HG03520 (cell line): ENCODE data around the gene CD38.
"Not testable (repeated sequence)": the region's sequence is repeated elsewhere in the genome, so short reads cannot be mapped to it uniquely, and the experiment has no call there.

ENCODE experiments used
- ATAC-seq: cut with Tn5 transposase; IDR thresholded peaks from one replicate; pipeline ENCODE4 v1.9.1; 2021; ENCODE audit warnings: mild to moderate bottlenecking, moderate library complexity; ENCODE audit not compliant: unreplicated experiment

CD38 gene

DNA sequence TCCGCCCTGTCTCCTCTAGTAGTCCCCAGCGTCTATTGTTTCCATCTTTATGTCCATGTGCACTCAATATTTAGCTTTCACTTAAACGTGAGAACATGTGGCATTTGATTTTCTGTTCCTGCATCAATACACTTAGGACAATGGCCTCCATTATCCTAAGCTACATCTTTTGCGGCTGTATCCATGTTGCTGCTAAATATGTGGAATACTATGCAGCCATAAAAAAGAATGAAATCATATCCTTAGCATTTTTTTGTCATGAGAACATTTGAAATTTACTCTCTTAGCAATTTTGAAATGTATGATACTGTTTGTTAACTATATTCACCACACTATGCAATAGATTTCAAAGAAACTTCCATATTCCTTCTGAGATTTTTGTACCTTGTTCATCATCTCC is 19.8 kb upstream of the CD38 start:
- no peak for ATAC-seq

DNA sequence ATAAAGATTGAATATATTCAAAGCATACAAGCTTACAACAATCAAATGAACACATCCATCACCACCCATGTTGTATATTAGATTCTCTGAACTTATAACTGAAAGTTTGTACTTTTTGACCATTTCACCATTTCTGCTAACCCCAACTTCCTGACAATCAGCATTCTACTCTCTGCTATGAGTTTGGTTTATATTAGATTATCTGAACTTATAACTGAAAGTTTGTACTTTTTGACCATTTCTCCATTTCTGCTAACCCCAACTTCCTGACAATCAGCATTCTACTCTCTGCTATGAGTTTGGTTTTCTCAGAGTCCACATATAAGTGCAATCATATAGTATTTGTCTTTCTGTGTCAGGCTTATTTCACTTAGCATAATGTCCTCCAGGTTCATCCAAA is 15.7 kb upstream of the CD38 start:
- not testable (repeated sequence) for ATAC-seq

DNA sequence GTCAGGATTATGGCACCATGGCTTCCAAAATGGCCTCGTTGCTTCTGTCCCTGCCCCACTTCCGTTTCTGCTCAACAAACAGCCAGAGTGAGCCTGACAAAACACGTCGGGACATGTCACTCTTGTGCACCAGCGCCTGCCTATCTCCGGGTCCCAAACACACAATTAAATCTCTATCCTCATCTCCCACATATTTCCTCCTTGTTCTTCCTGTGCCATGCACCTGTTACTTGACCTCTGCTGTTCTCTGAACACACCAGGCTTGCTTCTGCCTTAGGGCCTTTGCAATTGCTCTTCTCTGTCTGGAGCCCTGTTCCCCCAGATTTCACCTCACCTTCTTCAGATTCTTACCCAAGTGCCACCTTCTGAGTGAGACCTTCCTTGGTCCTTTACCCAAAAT is 12.7 kb upstream of the CD38 start:
- ATAC-seq: no peak

DNA sequence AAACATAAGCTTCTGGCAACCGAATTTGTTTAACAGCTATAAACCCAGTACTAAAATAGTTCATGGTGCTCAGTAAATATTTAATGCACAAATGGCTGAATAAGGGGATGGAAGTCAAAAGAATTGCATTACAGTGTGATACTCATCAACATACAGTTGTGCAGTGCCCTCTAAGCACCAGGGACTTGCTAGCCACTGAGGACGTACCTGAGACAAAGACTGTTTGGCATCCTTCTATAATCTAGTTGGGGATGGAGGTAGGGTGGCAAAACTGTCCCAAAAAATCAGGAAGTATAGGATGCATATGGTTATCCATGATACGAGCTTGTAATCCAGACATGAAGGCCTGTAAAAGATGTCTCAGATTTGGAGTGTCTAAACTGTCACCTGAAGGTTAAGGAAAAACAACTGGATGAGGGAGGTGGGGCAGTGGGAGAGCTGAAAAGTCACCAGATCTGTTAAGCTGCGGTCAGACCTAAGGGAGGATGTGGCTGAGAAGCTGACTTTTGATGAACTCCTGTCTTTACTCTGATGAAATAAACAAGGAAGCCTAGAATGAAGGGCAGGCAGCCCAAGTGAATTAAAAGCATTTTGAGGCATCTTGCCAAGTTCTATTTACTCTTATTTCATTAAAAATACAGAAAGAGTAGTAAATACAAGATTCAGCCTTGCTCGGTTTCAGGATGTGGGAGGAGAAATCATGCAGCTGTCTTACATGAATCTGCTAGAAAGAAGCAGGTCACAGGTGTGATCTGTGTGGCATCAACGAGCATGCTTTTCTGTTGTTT is 12.0 kb upstream of the CD38 start:
- no peak for ATAC-seq

DNA sequence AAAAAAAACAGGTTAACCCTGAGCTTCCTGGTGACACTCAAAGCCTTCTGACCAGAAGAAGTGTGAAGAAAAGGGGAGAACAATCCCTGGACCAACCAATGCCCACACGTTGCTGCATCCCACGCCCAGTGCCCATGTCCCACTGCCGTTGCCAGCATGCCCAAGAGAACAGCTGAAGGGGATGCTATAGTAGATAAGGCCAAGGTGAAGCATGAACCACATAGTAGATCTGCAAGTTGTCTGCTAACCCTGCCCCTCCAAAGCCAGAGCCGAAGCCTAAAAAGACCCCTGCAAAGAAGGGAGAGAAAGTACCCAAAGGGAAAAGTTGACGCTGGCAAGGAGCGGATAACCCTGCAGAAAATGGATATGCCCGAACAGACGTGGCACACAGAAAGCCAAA is 11.3 kb upstream of the CD38 start:
- no peak for ATAC-seq

DNA sequence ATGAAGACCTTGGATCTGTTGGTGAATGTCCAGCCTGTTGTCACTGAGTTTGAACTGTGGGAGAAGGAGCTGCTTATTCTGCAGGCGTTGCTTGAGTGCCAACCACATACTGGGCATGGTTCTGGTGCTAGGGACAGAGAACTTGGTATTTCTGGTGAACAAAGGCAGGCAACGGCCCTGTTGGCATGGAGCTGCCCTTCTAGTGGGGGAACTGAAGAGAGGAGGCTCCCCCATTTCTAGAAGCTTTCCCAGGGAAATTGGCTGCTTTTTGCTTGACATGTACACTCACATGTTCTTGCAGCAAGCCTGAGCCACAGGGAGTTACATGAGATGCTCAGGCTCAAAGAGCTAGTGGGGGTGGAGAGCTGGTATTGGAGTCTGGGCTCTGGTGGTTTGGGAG is 8.9 kb upstream of the CD38 start:
- ATAC-seq: no peak

DNA sequence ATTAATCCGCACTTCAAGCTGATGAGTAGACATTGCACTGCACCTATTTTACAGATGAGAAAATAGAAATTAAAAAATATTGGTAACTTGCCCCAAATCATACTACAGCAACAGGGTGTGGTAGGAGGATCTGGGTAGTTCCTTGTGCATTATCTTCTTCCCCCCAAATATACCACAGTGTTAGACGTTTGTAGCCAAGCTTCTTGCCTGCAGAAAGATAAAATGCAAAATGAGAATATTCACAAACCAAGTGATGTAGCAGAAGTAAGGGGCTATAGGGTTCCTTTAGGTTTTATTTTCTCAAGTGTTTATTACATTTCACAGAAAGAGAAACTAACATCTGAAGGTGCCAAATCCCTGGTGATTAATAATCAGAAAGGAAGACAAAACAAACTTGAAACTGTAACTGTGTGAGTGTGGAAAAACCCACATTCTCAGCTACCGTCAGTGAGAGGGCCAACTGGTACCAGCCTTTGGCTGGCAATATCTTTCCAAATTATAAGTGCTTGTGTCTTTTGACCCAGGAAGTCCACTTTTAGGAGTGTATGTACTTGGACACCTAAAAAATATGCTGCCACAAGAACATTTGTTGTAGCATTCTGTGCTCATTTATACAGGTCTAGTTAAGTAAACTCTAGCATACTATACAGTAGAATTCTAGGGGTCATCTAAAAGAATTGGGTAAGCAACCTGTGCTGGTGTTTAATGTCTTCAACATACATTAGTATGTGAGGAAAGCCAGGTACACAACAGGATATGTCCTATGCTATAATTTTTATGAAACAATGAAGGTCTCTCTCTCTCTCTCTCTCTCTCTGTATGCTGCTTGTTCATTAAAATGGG is 6.7 kb upstream of the CD38 start:
- peak; percentile 75 for ATAC-seq

DNA sequence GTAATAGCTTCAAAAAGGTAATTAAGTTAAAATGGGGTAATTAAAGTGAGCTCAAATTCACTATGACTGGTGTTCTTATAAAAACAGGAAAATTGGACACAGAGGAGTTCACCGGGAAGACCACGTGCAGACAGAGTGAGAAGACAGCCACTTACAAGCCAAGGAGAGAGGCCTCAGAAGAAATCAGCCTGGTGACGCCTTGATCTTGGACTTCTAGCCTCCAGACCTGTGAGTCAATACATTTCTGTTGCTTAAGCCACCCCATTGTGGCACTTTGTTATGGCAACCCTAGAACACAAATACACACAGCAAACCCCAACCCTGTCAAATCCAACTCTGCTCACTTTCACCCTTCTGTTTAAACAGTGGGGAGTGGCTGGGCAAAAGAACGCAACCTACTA is 4.1 kb upstream of the CD38 start:
- ATAC-seq: no peak

DNA sequence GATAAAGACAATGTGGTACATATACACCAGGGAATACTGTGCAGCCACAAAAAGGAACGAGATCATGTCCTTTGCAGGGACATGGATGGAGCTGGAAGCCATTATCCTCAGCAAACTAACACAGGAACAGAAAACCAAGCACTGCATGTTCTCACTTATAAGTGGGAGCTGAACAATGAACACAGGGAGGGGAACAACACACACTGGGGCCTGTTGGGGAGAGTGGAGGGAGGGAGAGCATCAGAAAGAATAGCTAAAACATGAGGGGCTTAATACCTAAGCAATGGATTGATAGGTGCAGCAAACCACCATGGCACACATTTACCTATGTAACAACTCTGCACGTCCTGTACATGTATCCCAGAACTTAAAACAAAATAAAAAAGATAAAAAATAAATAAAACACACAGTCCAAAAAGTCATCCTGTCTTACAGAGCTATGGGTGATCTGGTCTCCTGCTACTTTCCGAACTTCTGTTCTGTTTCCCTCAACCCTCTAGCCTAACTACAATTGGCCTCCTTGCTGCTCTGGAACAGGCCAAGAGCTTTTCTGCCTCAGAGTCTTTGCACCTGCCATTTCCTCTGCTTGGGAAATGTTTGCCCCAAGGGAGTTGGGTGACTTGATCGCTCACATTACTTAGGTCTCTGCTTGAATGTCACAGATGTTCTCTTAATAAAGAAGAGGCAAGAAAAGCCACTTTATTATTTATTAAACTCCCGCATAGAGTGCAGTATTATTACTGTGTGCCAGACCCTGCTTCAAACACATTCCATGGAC is 1.1 kb upstream of the CD38 start:
- no peak for ATAC-seq

DNA sequence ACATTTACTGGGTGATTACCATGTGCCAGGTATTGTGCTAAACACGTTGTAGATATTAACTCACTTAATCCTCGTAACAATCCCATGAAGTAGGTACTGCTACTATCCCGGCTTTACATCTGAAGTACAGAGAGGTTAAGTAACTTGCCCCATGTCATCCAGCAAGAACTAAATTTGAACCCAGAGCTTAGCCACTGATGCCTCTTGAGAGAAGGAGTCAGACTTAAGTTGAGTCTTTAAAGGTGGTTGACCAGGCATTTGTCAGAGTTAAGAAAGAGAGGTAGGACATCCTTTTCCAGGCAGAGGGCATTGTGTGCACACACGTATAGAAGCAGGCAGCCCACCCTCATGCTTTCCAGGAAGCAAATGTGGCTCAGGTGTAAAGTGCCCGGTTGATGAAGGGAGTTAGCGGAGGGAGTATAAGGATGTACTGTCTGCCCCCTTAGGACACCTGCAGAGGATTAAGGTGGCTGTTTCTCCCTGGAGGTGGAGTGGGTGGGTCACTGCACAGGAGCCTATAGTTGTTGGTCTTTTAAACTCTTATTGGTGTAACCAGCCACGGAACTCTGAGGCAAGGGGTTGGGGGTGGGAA is 335 bp upstream of the CD38 start:
- no peak for ATAC-seq

DNA sequence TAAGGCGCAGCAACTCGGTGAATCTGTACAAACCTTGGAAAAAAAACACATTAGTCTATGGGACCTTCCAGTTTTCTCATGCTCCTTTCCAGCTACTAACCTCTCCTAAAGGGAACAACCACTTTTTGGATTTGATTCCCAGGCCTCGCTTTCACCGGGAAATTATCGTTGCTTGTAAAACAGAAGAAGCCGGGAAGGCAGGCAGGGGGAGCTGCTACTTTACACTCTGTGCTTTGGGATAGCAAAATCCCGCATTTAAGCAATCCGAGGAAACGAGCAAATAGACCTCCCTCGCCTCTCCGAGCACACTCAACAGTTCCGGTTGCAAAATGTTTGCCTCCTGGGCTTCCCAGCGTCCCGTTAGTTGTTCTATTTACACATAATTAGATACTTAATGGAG is 1.2 kb downstream of the CD38 start:
- no peak for ATAC-seq

DNA sequence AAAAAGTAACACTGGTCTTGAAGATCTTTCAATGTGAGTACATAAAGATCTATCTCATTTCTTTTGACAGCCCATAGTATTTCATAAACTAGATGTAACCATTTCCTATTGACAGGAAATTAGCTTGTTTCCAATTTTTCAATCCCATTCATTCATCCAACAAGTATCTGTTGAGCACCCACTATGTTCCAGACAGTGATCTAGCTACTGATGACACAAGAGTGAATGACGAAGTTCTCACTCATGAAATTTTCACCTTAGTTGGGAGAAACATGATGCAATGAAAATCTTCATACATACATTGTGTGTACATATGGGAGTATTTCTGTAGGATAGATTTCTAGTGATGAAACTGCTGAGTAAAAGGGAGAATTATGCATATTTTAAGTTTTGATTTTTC is 1.7 kb downstream of the CD38 start:
- ATAC-seq: no peak

DNA sequence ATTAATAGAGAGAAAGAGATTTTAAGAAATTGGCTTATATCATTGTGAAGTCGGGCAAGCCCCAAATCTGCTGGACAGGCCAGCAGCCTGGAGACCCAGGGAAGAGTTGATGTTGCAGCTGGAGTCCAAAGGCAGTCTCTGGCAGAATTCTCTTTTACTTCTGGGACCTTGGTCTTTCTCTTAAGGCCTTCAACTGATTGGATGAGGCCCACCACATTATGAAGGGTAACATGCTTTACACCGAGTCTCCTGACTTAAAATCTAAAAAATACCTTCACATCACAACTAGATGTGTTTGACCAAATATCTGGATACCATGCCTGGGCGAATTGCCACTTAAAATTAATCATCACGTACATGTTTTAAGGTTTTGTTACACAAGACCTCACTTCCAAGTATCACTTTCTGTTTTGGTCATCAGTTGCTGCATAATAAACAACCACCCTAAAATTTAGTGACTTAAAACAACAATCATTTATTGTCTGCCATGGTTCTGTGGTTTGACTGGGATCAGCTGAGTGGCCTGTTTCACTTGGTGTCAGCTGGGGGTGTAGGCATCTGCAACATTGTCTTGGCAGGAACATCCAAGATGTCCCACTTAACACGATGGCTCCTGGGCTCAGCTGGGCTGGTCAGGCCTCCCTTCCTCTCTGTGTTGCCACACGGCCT is 3.4 kb downstream of the CD38 start:
- peak; percentile 29 for ATAC-seq

DNA sequence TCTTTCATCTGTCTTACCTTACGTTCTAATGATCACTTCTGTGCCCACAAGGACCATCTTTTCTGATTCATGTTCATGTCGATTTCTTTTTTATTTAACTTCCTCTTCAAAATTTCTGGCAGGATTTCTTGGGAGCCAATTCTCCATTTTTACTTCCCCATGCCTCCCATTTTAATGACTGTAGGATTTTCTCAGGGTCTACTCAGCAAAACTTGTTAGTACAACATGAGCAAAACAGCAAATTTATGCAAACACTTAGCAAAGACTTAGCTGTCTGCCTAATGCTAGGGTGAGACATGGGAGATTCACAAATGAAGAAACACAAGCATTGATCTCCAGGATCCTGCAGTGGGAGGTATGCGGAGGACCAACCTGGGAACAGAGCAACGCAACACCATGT is 5.5 kb downstream of the CD38 start:
- ATAC-seq: no peak

DNA sequence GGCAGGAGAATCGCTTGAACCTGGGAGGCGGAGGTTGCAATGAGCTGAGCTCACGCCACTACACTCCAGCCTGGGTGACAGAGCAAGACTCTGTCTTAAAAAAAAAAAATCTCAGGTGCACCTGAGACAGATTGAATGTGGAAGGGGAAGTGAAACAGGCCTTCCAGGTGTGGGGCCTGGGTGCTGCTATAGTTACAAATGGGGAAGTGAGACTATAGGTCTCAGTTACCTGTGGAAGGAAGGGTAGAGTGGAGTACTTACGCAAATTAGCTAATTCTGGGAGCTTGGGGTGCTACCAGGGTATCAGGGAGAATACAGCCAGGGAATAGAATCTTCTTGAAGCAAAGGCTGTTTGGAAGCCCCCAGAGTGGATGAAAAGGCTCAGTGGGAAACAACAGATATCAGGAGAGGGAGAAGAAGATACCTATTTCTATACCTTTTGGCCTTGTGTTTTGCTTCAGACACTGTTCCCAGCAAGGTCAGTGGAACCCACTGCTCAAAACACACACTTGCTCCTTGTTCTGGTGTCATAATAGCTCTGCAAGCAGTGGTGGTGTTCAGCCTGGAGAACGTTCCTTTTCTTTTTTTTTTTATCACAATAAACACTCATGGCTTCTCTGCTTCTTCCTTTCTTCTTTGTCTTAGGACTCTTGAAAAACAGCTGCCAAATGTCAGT is 7.0 kb downstream of the CD38 start:
- ATAC-seq: peak; percentile 88

DNA sequence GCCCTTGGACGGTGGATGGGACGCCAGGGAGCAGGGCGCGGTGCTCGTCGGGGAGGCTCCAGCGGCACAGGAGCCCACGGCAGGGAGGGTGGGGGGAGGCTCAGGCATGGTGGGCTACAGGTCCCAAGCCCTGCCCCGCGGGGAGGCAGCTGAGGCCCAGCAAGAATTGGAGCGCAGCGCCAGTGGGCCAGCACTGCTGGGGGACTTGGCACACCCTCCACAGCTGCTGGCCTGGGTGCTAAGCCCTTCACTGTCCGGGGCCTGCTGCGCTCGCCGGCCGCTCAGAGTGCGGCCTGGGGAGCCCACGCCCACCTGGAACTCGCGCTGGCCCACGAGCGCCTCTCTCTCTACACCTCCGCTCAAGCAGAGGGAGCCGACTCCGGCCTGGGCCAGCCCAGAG is 8.6 kb downstream of the CD38 start:
- ATAC-seq: no peak

DNA sequence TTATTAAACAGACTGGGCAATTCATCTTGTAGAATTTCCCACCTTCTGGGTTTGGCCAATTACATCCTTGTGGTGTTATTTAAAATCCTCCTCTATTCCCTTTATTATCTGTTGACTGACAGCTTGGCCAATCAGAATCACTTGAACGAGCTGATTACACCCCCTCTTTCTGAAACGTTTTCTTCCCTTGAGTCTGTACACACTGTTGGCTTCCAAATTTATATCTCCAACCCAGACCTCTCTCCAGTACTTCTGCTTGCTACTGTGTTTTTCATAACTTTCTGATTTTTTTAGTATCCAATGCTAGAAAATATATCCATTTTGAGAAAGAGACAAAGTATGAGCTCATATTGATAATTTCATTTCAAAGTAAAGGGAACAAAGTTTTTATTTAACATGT is 14.8 kb downstream of the CD38 start:
- no peak for ATAC-seq

DNA sequence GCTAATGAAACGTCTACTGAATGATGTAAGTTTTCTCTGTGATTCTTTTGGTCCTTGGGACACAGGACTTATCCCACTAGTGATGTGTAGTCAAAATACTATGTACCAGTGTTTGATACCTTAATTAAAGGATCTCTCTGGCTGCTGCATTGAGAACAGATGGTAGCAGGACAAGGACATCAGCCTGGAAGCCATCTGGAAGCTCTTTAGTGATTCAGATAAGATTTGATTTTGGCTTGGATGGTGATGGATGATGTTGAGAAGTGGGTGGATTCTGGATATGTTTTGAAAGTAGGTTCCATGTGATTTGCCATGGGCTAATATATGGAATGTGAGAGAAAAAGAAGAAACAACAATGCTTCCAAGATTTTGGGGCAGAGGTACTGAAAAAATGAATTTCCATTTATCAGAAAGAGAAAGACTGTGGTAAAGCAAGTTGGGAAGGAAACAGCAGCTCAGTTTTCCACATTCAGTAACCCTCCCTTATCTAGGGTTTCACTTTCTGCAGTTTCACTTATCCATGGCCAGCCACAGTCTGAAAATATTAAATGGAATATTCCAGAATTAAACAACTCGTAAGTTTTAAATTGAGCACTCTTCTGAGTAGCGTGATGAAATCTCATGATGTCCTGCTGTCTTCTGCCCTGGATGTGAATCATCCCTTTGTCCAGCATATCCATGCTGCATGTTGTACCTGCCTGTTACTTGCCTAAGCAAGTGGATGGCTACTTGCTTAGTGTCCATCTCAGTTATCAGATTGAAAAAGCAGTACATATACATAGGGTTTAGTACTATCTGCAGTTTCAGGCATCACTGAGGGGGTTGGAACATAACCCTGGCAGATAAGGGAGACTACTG is 15.6 kb downstream of the CD38 start:
- ATAC-seq: no peak

DNA sequence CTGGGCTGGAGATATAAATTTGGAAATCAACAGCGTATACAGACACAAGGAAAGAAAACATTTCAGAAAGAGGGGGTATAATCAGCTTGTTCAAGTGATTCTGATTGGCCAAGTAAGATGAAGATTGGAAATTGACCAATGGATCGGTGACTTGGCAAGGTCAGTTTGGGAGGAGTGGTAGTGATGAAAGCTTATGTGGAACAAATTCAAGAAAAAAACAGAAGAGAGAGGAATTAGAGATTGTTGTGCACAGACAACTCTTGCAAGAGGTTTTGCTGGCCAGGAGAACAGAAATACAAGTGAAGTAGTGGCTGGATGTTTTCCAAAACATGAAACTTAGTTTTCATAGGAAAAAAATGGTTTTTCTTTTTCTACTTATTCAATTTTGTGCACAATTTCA is 16.3 kb downstream of the CD38 start:
- ATAC-seq: no peak
